ENCODE results near the gene TFF2.

Gene TFF2

GRCh38 chr21:42350927-42351426 lies at the start of gene TFF2:
Gene TFF2 (minus strand): TSS chr21:42350994. CDS start chr21:42350957, 37 bp downstream.
- DNase-seq (ENCODE audit: low spot score), result peak; percentile 63

- DNase-seq (ENCODE audit: low spot score), result no peak
These were observed 49.7 kb upstream of the TFF2 start for GRCh38 chr21:42400525-42400924.

- no peak for DNase-seq (ENCODE audit: low spot score)
These were observed 47.7 kb upstream of the TFF2 start for GRCh38 chr21:42398436-42399028.

GRCh38 chr21:42397746-42398394 lies 47.1 kb upstream of the TFF2 start:
- DNase-seq (ENCODE audit: low spot score), result no peak

GRCh38 chr21:42396799-42397745 lies 46.3 kb upstream of the TFF2 start:
- no peak for DNase-seq (ENCODE audit: low spot score)

GRCh38 chr21:42395905-42396651 lies 45.3 kb upstream of the TFF2 start, which contains the start of gene TMPRSS3:
Gene TMPRSS3 (minus strand): TSS chr21:42396052. CDS start chr21:42395417, 635 bp downstream.
- peak; percentile 78 for DNase-seq (ENCODE audit: low spot score)

GRCh38 chr21:42395302-42395701 lies 44.5 kb upstream of the TFF2 start:
- DNase-seq (ENCODE audit: low spot score), result no peak

GRCh38 chr21:42393443-42393950 lies 42.7 kb upstream of the TFF2 start:
- DNase-seq (ENCODE audit: low spot score), result no peak

GRCh38 chr21:42392731-42393442 lies 42.1 kb upstream of the TFF2 start:
- DNase-seq (ENCODE audit: low spot score), result no peak

- DNase-seq (ENCODE audit: low spot score), result no peak
These were observed 40.5 kb upstream of the TFF2 start for GRCh38 chr21:42391297-42391696.

- peak; percentile 49 for DNase-seq (ENCODE audit: low spot score)
These were observed 39.9 kb upstream of the TFF2 start for GRCh38 chr21:42390696-42391095.

- DNase-seq (ENCODE audit: low spot score), result peak; percentile 45
These were observed 39.4 kb upstream of the TFF2 start for GRCh38 chr21:42390193-42390592.

GRCh38 chr21:42389449-42389835 lies 38.6 kb upstream of the TFF2 start:
- peak; percentile 42 for DNase-seq (ENCODE audit: low spot score)

GRCh38 chr21:42388740-42389448 lies 38.1 kb upstream of the TFF2 start:
- no peak for DNase-seq (ENCODE audit: low spot score)

GRCh38 chr21:42387843-42388340 lies 37.1 kb upstream of the TFF2 start:
- DNase-seq (ENCODE audit: low spot score), result no peak

- no peak for DNase-seq (ENCODE audit: low spot score)
These were observed 36.4 kb upstream of the TFF2 start for GRCh38 chr21:42387164-42387563.

- no peak for DNase-seq (ENCODE audit: low spot score)
These were observed 35.3 kb upstream of the TFF2 start for GRCh38 chr21:42386034-42386591.

GRCh38 chr21:42385619-42386018 lies 34.8 kb upstream of the TFF2 start:
- no peak for DNase-seq (ENCODE audit: low spot score)

GRCh38 chr21:42384989-42385388 lies 34.2 kb upstream of the TFF2 start:
- no peak for DNase-seq (ENCODE audit: low spot score)
